ENCODE measurements around the gene LENG9. TPM values are rescaled to one million over a fixed set of nuclear protein-coding genes. Genes with fewer than 3 reads are reported as not detected.

Gene LENG9
- total and polyA plus RNA-seq, 2 of the 13 experiments (the other 11 are each of a cell fraction or from before 2014, with no cell fraction given): 0.75 to 2.9 TPM

- TF ChIP-seq ZNF644 (CRISPR knock-in tag; IDR thresholded peaks at IDR 0.05; ENCODE audit: low read depth): no peak
- TF ChIP-seq, protein P1, sequence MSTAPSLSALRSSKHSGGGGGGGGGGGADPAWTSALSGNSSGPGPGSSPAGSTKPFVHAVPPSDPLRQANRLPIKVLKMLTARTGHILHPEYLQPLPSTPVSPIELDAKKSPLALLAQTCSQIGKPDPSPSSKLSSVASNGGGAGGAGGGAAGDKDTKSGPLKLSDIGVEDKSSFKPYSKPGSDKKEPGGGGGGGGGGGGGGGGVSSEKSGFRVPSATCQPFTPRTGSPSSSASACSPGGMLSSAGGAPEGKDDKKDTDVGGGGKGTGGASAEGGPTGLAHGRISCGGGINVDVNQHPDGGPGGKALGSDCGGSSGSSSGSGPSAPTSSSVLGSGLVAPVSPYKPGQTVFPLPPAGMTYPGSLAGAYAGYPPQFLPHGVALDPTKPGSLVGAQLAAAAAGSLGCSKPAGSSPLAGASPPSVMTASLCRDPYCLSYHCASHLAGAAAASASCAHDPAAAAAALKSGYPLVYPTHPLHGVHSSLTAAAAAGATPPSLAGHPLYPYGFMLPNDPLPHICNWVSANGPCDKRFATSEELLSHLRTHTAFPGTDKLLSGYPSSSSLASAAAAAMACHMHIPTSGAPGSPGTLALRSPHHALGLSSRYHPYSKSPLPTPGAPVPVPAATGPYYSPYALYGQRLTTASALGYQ (CRISPR knock-in tag; IDR thresholded peaks at IDR 0.05): peak; percentile 21
- no peak for TF ChIP-seq HNRNPK (IDR thresholded peaks at IDR 0.05; ENCODE audit: low read depth, low read length, poor library complexity, severe bottlenecking)
- peak; percentile 22; the same call in 1 of the 2 replicates for TF ChIP-seq ONECUT2 (CRISPR knock-in tag; IDR thresholded peaks at IDR 0.05)
- TF ChIP-seq TRAFD1 (CRISPR knock-in tag; IDR thresholded peaks at IDR 0.05; ENCODE audit: borderline replicate concordance): 0 out of 2 replicates have a peak, but pooled peaks have one; percentile 39
- peak; percentile 87 for TF ChIP-seq SP4 (CRISPR knock-in tag; IDR thresholded peaks at IDR 0.05)
- TF ChIP-seq MIXL1 (CRISPR knock-in tag; IDR thresholded peaks at IDR 0.05): peak; percentile 62; the same call in 1 of the 2 replicates
- TF ChIP-seq GATA4 (IDR thresholded peaks at IDR 0.05; ENCODE audit: borderline replicate concordance, low read depth): peak; percentile 55; the same call in 1 of the 2 replicates
- TF ChIP-seq ZMYM2 (CRISPR knock-in tag; IDR thresholded peaks at IDR 0.05): no peak
- TF ChIP-seq PHF21A (CRISPR knock-in tag; IDR thresholded peaks at IDR 0.05): peak; percentile 20; the same call in 1 of the 2 replicates
- peak; percentile 77; the same call in 1 of the 2 replicates for TF ChIP-seq NFE2L1 (CRISPR knock-in tag; IDR thresholded peaks at IDR 0.05; ENCODE audit: borderline replicate concordance)
- no peak for TF ChIP-seq ZNF672 (CRISPR knock-in tag; IDR thresholded peaks at IDR 0.05)
- no peak for TF ChIP-seq NR3C1 (CRISPR knock-in tag; IDR thresholded peaks at IDR 0.05)
- peak; percentile 100 for TF ChIP-seq RBFOX2 (IDR thresholded peaks at IDR 0.05; ENCODE audit: low read depth, low read length)
- TF ChIP-seq ZMYM4 (CRISPR knock-in tag; IDR thresholded peaks at IDR 0.05): peak; percentile 87
- TF ChIP-seq, protein P2, sequence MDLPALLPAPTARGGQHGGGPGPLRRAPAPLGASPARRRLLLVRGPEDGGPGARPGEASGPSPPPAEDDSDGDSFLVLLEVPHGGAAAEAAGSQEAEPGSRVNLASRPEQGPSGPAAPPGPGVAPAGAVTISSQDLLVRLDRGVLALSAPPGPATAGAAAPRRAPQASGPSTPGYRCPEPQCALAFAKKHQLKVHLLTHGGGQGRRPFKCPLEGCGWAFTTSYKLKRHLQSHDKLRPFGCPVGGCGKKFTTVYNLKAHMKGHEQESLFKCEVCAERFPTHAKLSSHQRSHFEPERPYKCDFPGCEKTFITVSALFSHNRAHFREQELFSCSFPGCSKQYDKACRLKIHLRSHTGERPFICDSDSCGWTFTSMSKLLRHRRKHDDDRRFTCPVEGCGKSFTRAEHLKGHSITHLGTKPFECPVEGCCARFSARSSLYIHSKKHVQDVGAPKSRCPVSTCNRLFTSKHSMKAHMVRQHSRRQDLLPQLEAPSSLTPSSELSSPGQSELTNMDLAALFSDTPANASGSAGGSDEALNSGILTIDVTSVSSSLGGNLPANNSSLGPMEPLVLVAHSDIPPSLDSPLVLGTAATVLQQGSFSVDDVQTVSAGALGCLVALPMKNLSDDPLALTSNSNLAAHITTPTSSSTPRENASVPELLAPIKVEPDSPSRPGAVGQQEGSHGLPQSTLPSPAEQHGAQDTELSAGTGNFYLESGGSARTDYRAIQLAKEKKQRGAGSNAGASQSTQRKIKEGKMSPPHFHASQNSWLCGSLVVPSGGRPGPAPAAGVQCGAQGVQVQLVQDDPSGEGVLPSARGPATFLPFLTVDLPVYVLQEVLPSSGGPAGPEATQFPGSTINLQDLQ (CRISPR knock-in tag; IDR thresholded peaks at IDR 0.05): no peak
- TF ChIP-seq LCORL (IDR thresholded peaks at IDR 0.05): no peak
- no peak for TF ChIP-seq LCORL (CRISPR knock-in tag; IDR thresholded peaks at IDR 0.05)
- peak; percentile 33; the same call in 1 of the 2 replicates for TF ChIP-seq HCFC1 (IDR thresholded peaks at IDR 0.05; ENCODE audit: low read depth, low read length)
- 0 out of 2 replicates have a peak, but pooled peaks have one; percentile 12 for TF ChIP-seq ZBTB39 (CRISPR knock-in tag; IDR thresholded peaks at IDR 0.05)
Measured at GRCh38 chr19:54448774-54449700, 14.5 kb downstream of the LENG9 start, which contains the start of gene LENG8 (continued).

All from HepG2 (cell line).